Bone marrow (tissue), 2 donors: ENCODE data around the gene GATB.

ENCODE experiments used
- DNase-seq, 2 donors: peaks; one replicate each; lab custom pipeline; 2025; lab: John Stamatoyannopoulos, UW

The GATB gene

GRCh38 chr4:151729731-151730559 is 30.9 kb downstream of the GATB start:
- DNase-seq = no peak

DNA sequence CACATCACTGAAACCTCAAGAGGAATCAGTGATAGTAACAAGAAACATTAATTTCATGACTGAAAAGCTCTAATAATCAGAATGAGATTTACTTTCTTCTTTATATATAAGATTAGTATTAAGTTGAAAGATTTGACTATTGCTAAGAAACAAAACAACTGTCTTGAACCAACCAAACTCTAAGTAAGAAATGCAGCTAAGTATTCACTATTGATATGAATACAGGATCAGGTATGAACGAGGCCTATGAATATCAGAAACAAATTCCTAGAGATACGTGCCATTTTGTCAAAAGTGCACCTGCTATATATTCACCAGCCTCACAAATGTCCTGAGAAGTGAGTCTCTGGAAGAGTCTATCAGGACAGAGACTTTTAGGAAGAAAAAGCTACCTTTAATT is 32.1 kb downstream of the GATB start:
- DNase-seq = no peak

DNA sequence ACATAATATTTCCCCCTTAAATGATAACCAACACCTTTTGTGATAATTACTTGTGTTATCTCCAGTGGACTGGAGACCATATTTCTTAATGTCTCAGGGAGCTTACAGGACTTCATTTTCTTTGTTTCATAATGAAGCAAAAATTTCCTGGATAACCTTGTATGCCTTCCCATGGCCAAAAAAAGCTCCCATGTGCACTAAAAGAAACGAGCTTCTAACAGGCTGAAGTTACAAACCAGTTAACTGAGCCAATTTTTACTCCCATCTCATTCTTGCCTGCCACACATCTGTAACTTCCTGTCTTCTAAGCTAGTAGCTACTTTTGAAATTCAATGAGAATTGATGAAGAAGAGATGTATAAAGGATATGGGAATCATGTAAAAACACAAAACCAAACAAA is 32.8 kb downstream of the GATB start:
- no peak for DNase-seq

GRCh38 chr4:151727365-151727764 is 33.4 kb downstream of the GATB start:
- no peak for DNase-seq

DNA sequence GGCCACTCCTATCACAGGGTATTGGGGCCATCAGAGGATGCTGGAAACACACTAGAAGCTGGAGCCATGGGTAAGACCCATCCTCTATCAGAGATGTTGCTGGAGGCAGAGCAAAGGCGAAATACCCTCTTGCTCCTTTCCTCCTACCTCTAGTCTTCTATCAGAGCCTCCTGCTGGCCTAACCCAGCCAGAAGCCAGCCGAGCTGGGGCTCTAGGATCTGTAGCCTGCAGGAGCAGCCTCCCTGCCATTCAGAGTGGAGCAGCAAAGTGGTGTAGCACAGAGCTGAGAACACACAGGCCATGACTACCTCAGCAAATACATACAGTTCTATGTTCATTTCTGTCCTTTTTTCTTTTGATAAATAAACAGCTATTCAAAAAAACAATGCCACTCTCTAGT is 35.7 kb downstream of the GATB start:
- no peak for DNase-seq

DNA sequence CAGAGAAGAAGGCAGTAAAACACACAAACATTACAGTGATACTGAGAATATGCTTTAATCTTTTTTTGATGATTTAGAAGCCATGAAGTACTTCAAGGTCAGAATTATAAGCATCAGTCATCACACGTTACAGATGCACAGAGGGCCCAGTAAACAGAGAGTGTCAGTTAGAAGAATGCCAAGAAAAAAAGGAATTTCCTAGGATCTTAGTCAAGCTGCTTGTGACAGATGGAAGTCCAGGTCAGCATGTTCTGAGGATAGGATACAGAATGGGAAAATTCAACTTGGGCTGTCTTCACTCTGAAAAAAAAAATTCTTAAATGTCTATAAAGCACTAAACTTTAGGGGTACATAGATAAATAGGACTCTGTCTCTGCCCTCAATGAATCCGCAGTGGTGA is 38.9 kb downstream of the GATB start:
- no peak for DNase-seq

GRCh38 chr4:151721466-151721865 is 39.3 kb downstream of the GATB start:
- DNase-seq = no peak

DNA sequence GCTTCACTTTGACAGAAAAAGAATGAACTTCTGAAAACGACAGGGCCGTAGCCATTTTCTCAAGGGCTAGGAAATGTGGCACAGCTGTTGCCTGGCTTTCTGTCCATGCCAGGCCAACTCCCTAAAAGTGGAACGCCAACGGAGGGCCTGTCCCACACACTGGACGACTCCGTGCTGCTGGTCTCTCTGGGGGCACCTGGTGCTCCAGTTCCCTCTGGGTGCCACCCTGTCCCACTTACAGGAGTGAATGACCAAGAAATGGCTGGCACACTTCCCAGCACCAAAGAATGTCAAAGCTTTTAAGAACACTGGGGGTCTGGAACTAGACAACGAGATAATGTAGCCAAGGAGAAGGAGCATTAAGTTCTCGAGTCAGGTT is 40.9 kb downstream of the GATB start:
- DNase-seq = no peak

DNA sequence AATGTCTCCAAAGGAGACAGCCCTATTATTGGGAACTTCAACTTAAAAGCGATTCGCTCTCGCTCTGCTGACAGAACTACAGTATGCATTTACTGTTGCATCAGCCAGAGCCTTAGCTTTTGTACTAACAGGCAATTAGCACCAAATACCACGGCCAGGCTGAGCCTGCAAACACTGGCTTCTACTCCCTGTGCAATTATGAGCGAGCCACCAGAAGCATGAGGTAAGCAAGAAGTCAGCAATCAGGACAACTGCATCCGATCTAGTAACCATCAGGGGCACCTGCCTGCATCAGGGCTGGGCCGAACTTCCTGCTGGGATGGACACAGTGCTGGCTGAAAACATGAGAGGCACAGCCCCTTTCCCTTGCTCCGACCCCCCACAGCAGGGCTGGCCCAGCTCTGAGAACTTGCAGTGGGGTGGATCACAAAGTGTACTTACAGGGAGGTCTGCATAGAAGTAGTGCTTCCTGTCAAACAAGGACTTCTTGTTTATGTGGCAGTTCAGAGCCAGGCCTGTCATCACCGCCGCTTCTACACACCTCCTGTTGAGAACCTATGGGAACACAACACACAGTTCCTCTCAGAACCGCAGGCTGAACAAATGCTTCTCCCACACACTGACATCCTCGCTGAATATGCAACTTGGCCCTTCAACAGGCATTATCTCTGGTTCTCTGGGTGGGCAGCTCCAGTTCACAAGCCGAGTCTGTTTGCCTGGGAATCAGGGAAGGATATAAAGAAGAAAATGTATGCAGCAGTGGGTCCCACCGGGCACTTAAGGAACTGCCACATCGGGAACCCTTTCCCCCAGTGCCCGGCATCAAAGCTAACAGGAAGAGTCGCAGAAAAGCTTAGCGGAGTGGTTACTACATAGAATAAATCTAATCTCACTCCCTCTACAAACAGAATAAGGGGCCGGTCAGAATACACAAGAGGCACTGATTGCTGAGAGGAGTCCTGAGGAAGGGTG is 41.5 kb downstream of the GATB start:
- no peak for DNase-seq

- no peak for DNase-seq
Observed at GRCh38 chr4:151717909-151718628, 42.7 kb downstream of the GATB start.

- no peak for DNase-seq
Observed at GRCh38 chr4:151717314-151717713, 43.5 kb downstream of the GATB start.

GRCh38 chr4:151716324-151716723 is 44.5 kb downstream of the GATB start:
- DNase-seq = no peak

DNA sequence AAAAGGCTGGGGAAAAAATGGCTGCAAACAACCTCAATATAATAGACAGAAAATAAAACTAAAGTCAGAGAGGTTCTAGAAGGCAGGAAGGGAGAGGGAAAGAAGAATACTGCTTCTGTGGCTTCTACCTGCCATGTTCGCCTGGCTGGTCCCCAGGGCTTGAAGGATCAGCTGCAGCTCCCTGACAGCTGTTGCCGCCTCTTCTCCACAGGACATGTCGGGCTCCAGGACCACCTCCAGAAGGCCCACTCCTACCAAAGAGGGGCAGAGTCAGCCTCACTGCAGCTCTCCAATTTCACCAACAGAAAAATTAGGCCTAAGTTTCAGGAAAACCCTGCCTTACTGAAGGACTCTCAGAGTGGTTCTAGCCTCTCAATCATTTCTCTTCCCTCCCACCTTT is 44.9 kb downstream of the GATB start:
- DNase-seq = no peak

- DNase-seq = no peak
Observed at GRCh38 chr4:151712777-151713176, 48.0 kb downstream of the GATB start.

DNA sequence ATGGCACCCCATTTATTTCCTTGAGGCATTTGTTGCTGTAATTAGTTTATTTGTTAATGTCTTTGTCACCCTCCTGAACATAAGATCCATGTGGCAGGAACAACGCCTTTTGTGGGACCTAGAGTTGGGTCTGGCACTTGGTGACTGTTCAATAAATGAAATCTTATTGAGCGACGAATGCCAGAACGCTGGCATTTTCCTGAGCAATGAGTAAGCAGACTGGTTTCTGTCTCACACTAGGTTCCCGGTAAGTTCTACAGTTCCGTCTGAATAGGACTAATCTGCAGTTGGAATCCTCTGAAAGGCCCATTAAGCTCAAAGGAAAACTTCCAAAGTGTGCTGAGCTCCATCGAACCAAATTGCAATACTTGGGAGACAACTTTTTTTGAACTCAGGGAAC is 49.2 kb downstream of the GATB start:
- no peak for DNase-seq

DNA sequence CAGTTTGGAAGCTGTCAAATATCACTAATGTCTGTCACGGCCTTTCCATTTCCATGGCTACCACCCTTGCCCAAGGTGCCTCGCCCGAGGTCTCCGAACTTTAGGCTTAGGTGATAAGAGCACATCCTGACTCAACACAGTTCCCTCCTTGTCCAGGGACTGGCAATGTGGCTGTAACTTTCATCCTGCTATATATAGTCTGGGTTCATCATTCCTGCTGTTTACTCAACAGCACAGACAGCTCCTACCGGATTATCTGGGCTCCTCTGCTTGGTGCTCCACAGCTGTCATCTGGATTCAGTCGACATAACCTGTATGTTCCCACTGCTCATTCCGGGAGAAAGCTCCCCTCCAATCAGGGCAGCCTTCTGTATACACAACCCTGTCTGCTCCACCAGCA is 51.2 kb downstream of the GATB start:
- no peak for DNase-seq

GRCh38 chr4:151709071-151709470 is 51.7 kb downstream of the GATB start:
- no peak for DNase-seq

DNA sequence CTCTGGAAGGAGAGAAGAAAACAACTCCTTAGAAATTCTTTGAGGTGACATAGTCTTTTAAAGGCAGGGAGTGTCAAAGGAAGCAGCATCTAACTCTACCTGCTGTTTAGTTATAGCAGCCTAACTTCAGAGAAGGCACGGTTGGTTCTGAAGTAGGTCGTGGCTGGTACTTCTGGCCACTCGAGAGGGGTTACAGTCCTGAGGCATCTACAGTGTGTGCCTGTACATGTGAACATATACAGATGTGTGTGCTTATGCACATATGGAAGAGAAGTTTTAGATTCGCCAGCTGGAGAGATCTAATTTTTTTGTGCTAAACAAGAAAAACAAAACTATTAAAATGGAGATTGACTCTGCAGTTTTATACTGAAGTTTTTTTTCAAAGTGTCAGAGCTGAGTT is 52.7 kb downstream of the GATB start:
- no peak for DNase-seq

DNA sequence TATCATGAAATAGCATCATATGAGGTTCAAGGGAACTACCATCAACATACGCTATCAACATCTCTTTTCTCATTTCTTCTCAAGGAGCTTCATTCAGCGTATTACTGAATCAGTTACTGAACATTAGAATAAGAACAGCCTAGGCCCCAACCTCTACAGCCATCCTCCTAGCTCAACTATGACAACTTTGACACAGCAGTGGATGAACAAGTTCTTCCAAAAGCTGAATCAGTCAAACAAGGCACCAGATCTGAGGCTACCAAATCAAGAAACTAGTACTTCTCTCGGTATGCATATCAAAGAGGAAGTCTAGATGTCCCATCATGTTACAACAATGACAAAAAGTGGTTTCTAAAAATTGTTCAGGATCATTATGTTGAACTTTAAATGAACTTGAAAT is 57.4 kb downstream of the GATB start:
- no peak for DNase-seq

DNA sequence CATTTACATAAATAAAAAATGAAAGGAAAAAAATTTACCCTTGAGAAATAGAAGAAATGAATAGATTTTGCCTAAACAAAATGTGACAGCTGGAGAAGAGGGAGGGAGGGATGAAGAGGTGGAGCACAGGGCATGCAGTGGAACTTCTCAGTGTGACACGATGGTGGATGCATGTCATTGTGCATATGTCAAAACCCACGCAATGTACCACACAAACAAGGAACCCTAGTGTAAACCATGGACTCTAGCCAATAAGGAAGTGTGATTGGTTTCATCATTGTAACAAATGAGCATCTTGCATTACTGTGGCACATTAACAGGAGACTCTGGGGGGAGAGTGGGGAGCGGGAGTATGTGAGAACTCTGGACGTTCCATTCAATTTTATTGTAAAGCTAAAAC is 58.6 kb downstream of the GATB start:
- DNase-seq = no peak

DNA sequence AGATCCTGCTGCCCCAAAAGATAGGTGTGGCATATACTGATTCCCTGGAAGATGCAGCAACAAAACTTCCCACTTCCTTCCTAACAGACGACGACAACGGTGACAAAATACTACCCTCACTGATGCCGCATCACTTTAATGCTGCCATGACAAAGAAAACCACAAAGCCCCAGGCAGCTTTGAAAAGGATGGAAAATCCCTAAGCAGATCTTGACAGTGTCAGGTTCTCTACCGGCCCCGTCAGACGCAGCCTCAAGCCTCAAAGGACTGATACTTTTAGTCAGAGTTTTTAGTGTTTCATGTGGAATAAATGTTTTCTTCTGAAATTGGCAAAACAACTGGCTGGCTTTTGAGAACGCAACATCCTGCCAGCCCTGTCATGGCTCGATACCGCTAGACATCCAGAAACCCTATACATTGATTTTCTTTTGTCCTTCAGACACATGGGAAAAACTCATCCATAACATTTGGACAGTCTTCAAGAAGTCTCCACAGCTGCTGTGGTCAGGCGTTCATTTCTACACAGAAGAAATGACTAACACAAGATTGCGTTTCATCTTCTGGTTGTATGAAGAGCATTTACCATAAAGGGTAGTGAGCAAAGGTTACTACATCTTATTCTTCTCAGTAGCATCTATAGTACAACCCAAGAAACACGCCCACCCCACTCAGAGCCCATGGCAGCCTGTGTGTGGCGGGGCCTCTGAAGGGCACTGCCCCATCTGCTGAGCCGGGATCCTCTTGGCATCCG is 60.1 kb downstream of the GATB start:
- no peak for DNase-seq

DNA sequence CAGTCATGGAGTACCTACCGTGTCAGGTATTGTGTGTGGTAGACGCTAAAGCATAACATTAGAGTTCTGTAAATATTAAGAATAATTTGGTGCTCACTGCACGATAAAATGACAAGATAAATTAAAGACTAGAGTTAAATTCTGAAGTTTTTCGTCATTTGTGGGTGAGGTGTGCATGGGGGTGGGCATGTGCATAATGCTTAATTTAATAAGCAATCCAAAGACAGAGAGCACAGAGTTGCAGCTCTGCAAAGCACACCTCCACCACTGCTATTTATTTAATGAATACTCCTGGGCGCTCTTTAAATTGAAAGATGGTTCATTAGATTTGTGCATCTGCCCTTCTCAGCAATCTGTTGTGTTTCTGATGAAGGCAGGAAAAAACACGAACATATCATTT is 62.6 kb downstream of the GATB start:
- no peak for DNase-seq
